Measurements from ENCODE around the gene UNC13C. TPM values are rescaled to one million over a fixed set of nuclear protein-coding genes. Genes with fewer than 3 reads are reported as not detected.

UNC13C gene
- total and polyA plus RNA-seq, 10 of the 15 experiments (the other 5 are each of a cell fraction or from before 2014, with no cell fraction given): 9.9 to 81.3 (median 25.0) TPM

DNA sequence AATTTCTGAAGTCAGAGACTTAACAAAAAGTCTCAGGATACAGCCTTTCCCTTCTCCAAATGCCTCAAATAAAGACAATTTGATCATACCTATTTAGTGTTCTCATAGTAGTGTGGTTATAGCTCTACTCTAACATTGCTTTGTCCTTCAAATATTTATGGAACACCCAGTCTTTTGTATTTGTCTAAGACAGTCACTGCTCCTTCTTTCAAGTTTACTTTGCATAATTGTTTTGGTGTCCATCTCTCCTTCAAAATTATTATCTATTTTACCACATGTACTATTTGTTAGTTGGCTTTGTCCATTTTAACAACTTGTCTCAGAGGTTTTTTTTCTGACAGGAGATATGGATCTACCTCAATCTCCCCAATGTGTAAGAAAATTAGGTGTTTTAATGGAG, 118.8 kb downstream of the UNC13C start (continued):
- no peak for TF ChIP-seq ZSCAN29 (IDR thresholded peaks at IDR 0.05)

DNA sequence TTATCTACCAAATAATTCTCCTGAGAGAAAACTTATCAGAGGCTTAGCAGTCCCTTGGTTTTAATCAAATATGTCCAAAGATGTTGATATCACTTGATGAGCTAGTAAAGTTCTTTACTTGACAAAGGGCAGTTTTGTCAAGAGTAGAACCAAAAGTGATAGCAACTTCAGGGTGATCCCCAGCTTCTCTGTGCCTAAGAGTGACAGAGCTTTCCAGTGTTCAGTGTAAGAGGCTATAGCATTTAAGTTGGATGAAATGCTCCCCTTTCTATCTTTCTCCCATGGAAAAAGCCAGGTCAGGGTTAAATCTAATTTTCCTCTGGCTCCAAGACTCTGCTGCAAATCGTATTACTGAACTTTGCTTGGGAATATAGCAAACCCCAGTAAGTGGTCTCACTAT, 120.8 kb downstream of the UNC13C start:
- H3K4me1 ChIP-seq (ENCODE audit: control insufficient read depth, insufficient read depth, low read length): no peaks in the 10 kb centered on the region
- no peak overlapping the region for H3K4me3 ChIP-seq
- no peaks in the 10 kb centered on the region for H3K9me3 ChIP-seq (replicated peaks; ENCODE audit: control insufficient read depth, insufficient read depth, low read length)
- no peak for FAIRE-seq
- no peaks in the 10 kb centered on the region for H3K36me3 ChIP-seq (ENCODE audit: control insufficient read depth in 2 of 2, insufficient read depth in 2 of 2, low read length in 1 of 2)
- no peak overlapping the region for H2AFZ ChIP-seq (ENCODE audit: control insufficient read depth, low read depth, low read length)
- no peaks in the 10 kb centered on the region for H4K20me1 ChIP-seq (ENCODE audit: control insufficient read depth, insufficient read depth)
- ChIA-PET CTCF (no interaction called here), POLR2A (interaction anchor here (0.5 to 1.3 kb wide), 5 partner anchors 9 to 406 kb away, joined by 3 to 9 read pairs (median 3); no protein-coding TSS in a partner anchor), SMC1A (ENCODE audit: uncharacterized antibody, unreplicated experiment) (interaction anchor here (0.5 to 14.2 kb wide), 16 partner anchors 8 to 245 kb away, joined by 3 to 164 read pairs (median 4); partner anchors contain the start of gene UNC13C), RAD21 (ENCODE audit: unreplicated experiment) (interaction anchor here (0.8 to 9.6 kb wide), 11 partner anchors 10 to 198 kb away, joined by 3 to 122 read pairs (median 5); no protein-coding TSS in a partner anchor)
- TF ChIP-seq PKNOX1 (IDR thresholded peaks at IDR 0.05): peak; percentile 70
- 0 out of 2 replicates have a peak, but pooled peaks have one; percentile 30 for TF ChIP-seq NBN (IDR thresholded peaks at IDR 0.05)
- TF ChIP-seq IRF5 (IDR thresholded peaks at IDR 0.05; ENCODE audit: borderline replicate concordance): no peak
- 0 out of 2 replicates have a peak, but pooled peaks have one; percentile 5 for TF ChIP-seq MLLT1 (IDR thresholded peaks at IDR 0.05)
- DNase-seq (ENCODE audit: low read depth, low spot score): no peak
- in situ Hi-C loops (cut with MboI): no loop called here
- ATAC-seq: peak; percentile 78
- no peak overlapping the region for H3K9ac ChIP-seq (ENCODE audit: control insufficient read depth, insufficient read depth, low read length)
- no TSS peak for BruUV-seq (replicated peaks)
- no peak overlapping the region for H3K4me2 ChIP-seq (ENCODE audit: control insufficient read depth, insufficient read depth)
- no peak overlapping the region for H3K27ac ChIP-seq (ENCODE audit: control insufficient read depth, insufficient read depth)
- WGBS (ENCODE audit: insufficient coverage, insufficient replicate concordance, low lambda C conversion rate, missing lambda C conversion rate): 0% methylated on average over 1 of the region's 1 CpG
- H3K79me2 ChIP-seq (ENCODE audit: control insufficient read depth, insufficient read depth, low read length): no peaks in the 10 kb centered on the region
- intact Hi-C loops (cut with micrococcal nuclease; ENCODE audit: unreplicated experiment): no loop called here
- H3K27me3 ChIP-seq (replicated peaks in 1 of 2; ENCODE audit: control insufficient read depth in 2 of 2, insufficient read depth in 2 of 2, low read length in 1 of 2): no peaks in the 10 kb centered on the region

All from GM12878 (cell line).